Testis (tissue), 3 donors: ENCODE data around the gene KRTAP5-3. TPM values are rescaled to one million over a fixed set of nuclear protein-coding genes. Genes with fewer than 3 reads are reported as not detected.
"Not testable (repeated sequence)": the region's sequence is repeated elsewhere in the genome, so short reads cannot be mapped to it uniquely, and the experiment has no call there.

Experiments used
- DNase-seq: peaks from one replicate; pipeline ENCODE4 v3.0.0-alpha.2; 2019
- H3K27ac ChIP-seq, 2 donors: fragments of 200-600 bp; sonication (generic); one replicate each; pipeline ENCODE4 v1.5.1; 2019
- H3K27me3 ChIP-seq: fragments of 200-600 bp; sonication (generic); one replicate; pipeline ENCODE4 v1.5.1; 2019
- H3K36me3 ChIP-seq: fragments of 200-600 bp; sonication (generic); one replicate; pipeline ENCODE4 v1.5.1; 2017; ENCODE audit warnings: low read depth; ENCODE audit errors: missing control alignments
- H3K4me1 ChIP-seq: fragments of 200-600 bp; sonication (generic); one replicate; pipeline ENCODE4 v1.5.1; 2019
- H3K4me3 ChIP-seq, 2 donors: fragments of 200-600 bp; sonication (generic); one replicate each; pipeline ENCODE4 v1.5.1; 2017 to 2019
- H3K9me3 ChIP-seq: fragments of 200-600 bp; sonication (generic); one replicate; pipeline ENCODE4 v1.5.1; 2017
- CTCF ChIP-seq, 3 experiments: fragments of 450-650 bp in 2 of 3; fragments of 200-600 bp in 1 of 3; sonication (generic) in 1 of 3; IDR thresholded peaks; one replicate each; pipeline ENCODE4 v1.5.1; 2016 to 2019; ENCODE audit warnings: antibody characterized with exemption in 3 of 3, mild to moderate bottlenecking in 2 of 3, moderate library complexity in 1 of 3
- POLR2A ChIP-seq: fragments of 450-650 bp; IDR thresholded peaks from one replicate; pipeline ENCODE4 v1.6.1; 2017; ENCODE audit warnings: antibody characterized with exemption, mild to moderate bottlenecking, moderate library complexity
- WGBS, 2 donors: methylation state at CpG; one replicate each; pipeline ENCODE4 v1.1.5; 2018; 5-methylcytosine and 5-hydroxymethylcytosine counted together
- intact Hi-C: fragments of 100-400 bp; cut with DNase I; formaldehyde crosslinking; loops from one replicate; pipeline ENCODE4 v1.15.1; 2023; ENCODE audit warnings: low total_unique reads
- polyA plus RNA-seq: library from polyadenylated mRNA; stranded (reverse); fragments of 350-450 nt; fragmentation: Illumina TruSeq; extraction: RNeasy Lipid Tissue Mini Kit (QIAGEN cat#74804); gene quantifications from one replicate; pipeline ENCODE4 v1.2.3, GENCODE V29; 2014; ENCODE audit warnings: low read depth, low replicate concordance; ENCODE audit not compliant: insufficient read depth
- total RNA-seq, 2 donors: library from RNA; depleted of rRNA; stranded (reverse); fragments of >200 nt; gene quantifications; one replicate each; pipeline ENCODE4 v1.2.3, GENCODE V29; 2016

The KRTAP5-3 gene
- total and polyA plus RNA-seq, 3 donors from 2014 or later: not detected

GRCh38 chr11:1598816-1599215 lies 9.4 kb downstream of the KRTAP5-3 start:
- DNase-seq: no peak
- Histone ChIP-seq H3K4me3 (no peak overlapping the region), H3K36me3 (no peaks in the 10 kb centered on the region), H3K4me1 (no peaks in the 10 kb centered on the region), H3K9me3 (no peaks in the 10 kb centered on the region), H3K27ac (no peak overlapping the region), H3K27me3 (no peaks in the 10 kb centered on the region)
- 69 to 72% methylated on average over 5 to 6 of the region's 6 CpGs for WGBS, 2 donors
- no peak for TF ChIP-seq CTCF (IDR thresholded peaks at IDR 0.05)
- no peak for TF ChIP-seq POLR2A
- intact Hi-C loops: no loop called here

DNA sequence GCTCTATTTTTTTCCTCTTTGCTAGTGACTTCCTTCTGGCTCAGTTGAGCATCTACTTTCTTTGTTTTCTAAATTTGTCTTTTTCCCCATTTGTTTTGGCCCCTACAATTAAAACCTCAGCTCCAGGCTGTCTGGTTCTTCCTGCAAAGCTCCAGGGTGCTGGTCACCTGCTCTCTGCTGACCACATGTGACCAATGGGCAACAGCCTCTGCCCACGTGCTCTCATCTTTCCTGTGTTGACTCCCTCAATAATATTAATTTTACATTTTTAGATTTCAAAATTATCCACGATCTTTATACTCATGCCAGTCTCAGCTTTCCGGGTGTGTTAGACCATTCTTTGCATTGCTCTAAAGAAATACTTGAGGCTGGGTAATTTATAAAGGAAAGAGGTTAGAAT lies 9.9 kb downstream of the KRTAP5-3 start:
- WGBS, 2 donors: 83 to 84% methylated on average over 3 of the region's 3 CpGs
- H3K4me1 ChIP-seq, DNase-seq, H3K9me3 ChIP-seq, H3K27ac ChIP-seq, H3K27me3 ChIP-seq, H3K4me3 ChIP-seq, intact Hi-C loops, H3K36me3 ChIP-seq: not testable (repeated sequence)

- H3K9me3 ChIP-seq: no peaks in the 10 kb centered on the region
- intact Hi-C loops: no loop called here
- H3K36me3 ChIP-seq: no peaks in the 10 kb centered on the region
- 46% methylated on average over 4 of the region's 4 CpGs; no CpG with 5 or more reads in 1 of the 2 donors for WGBS, 2 donors
- H3K27ac ChIP-seq: no peak within 1 kb of the TSS
- H3K4me1 ChIP-seq: no peaks in the 10 kb centered on the region
- H3K27me3 ChIP-seq: no peaks in the 10 kb centered on the region
- TF ChIP-seq CTCF (IDR thresholded peaks at IDR 0.05) (no peak), POLR2A (no peak)
- DNase-seq: no peak
- H3K4me3 ChIP-seq: no peak within 1 kb of the TSS
These were observed 10.3 kb downstream of the KRTAP5-3 start, which contains the start of gene KRTAP5-2 for GRCh38 chr11:1597994-1598380. KRTAP5-2 (minus strand) TSS chr11:1598294; CDS start chr11:1598250, 44 bp downstream.

DNA sequence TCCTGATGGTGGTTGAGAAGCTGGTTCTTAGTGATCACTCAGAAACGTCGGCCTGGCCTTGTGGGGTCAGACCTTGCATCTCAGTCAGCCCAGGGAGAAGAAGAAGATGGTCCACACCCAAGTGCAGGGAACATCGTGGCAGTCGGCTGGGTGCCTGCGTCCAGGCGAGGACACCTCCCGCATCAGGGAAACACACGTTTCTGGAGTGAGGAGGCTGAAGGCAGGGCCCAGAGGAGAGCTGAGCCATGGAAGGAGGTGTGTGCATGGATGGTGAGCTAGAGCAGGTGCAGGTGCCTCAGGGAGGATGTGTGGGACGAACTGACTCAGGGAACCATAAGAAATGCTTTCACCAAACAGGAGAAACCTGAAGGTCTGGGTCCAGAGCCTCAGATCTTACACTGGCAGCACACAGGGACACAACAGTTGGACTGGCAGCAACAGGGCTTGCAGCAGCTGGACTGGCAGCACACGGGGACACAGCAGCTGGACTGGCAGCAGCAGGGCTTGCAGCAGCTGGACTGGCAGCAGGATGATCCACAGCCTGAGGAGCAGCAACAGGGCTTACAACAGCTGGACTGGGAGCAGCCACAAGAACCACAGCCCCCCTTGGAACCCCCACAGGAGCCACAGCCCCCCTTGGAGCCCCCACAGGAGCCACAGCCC lies 10.8 kb downstream of the KRTAP5-3 start:
- H3K27me3 ChIP-seq: no peaks in the 10 kb centered on the region
- no peak overlapping the region for H3K27ac ChIP-seq

GRCh38 chr11:1596576-1597121 lies 11.6 kb downstream of the KRTAP5-3 start:
- intact Hi-C loops: not testable (repeated sequence)
- 72 to 75% methylated on average over 9 to 19 of the region's 19 CpGs for WGBS, 2 donors

More for the DNA sequence above, 10.8 kb downstream of the KRTAP5-3 start:
- TF ChIP-seq POLR2A: no peak
- TF ChIP-seq CTCF (IDR thresholded peaks at IDR 0.05): no peak
- Histone ChIP-seq H3K4me3 (no peak overlapping the region), H3K4me1 (no peaks in the 10 kb centered on the region), H3K9me3 (no peaks in the 10 kb centered on the region), H3K36me3 (no peaks in the 10 kb centered on the region)
- 83 to 85% methylated on average over 8 to 10 of the region's 10 CpGs for WGBS, 2 donors
- no peak for DNase-seq
- intact Hi-C loops: no loop called here

GRCh38 chr11:1595994-1596575 lies 12.2 kb downstream of the KRTAP5-3 start:
- H3K36me3 ChIP-seq, H3K4me3 ChIP-seq, intact Hi-C loops, H3K27ac ChIP-seq, H3K9me3 ChIP-seq, DNase-seq, H3K4me1 ChIP-seq, H3K27me3 ChIP-seq: not testable (repeated sequence)
- WGBS, 2 donors: 58 to 59% methylated on average over 11 of the region's 11 CpGs

More at GRCh38 chr11:1596576-1597121, 11.6 kb downstream of the KRTAP5-3 start:
- H3K27me3 ChIP-seq, H3K27ac ChIP-seq, H3K4me3 ChIP-seq, H3K9me3 ChIP-seq, H3K36me3 ChIP-seq, H3K4me1 ChIP-seq, DNase-seq: not testable (repeated sequence)
